Loucy (cell line): ENCODE measurements around the gene SSTR5.

Source experiments
- H2AFZ ChIP-seq: fragments of 200-600 bp; sonication (generic); 2 replicates; pipeline ENCODE4 v1.6.0; 2016; ENCODE audit warnings: antibody characterized with exemption, mild to moderate bottlenecking, low read length, moderate library complexity
- H3F3A ChIP-seq: fragments of 200-600 bp; 2 replicates; pipeline ENCODE4 v1.6.0; 2016; ENCODE audit warnings: antibody characterized with exemption, low read depth, mild to moderate bottlenecking
- H3K27me3 ChIP-seq: fragments of 200-600 bp; sonication (generic); 2 replicates; pipeline ENCODE4 v1.6.1; 2014; ENCODE audit warnings: low read length, mild to moderate bottlenecking; ENCODE audit not compliant: insufficient read depth, poor library complexity, severe bottlenecking
- H3K36me3 ChIP-seq: fragments of 200-600 bp; sonication (generic); 2 replicates; pipeline ENCODE4 v1.6.1; 2016; ENCODE audit warnings: low read length; ENCODE audit not compliant: insufficient read depth
- H3K4me1 ChIP-seq: fragments of 200-600 bp; sonication (generic); 2 replicates; pipeline ENCODE4 v1.5.1; 2014; ENCODE audit warnings: low read length, mild to moderate bottlenecking; ENCODE audit not compliant: insufficient read depth, poor library complexity, severe bottlenecking
- H3K4me2 ChIP-seq: fragments of 200-600 bp; sonication (generic); 2 replicates; pipeline ENCODE4 v1.6.0; 2014; ENCODE audit warnings: antibody characterized with exemption, low read length, low read depth, mild to moderate bottlenecking; ENCODE audit not compliant: poor library complexity, severe bottlenecking
- H3K4me3 ChIP-seq: fragments of 200-600 bp; sonication (generic); 2 replicates; pipeline ENCODE4 v1.5.1; 2014; ENCODE audit warnings: low read length, mild to moderate bottlenecking, mixed read lengths; ENCODE audit not compliant: poor library complexity, severe bottlenecking
- H3K79me2 ChIP-seq: fragments of 200-600 bp; sonication (generic); 2 replicates; pipeline ENCODE4 v1.6.1; 2014; ENCODE audit warnings: low read length; ENCODE audit not compliant: insufficient read depth
- H3K9ac ChIP-seq: fragments of 200-600 bp; sonication (generic); 2 replicates; pipeline ENCODE4 v1.6.0; 2014; ENCODE audit warnings: mild to moderate bottlenecking, low read depth, low read length, moderate library complexity; ENCODE audit not compliant: poor library complexity, severe bottlenecking
- H3K9me2 ChIP-seq: fragments of 200-600 bp; sonication (generic); replicated peaks from 2 replicates; pipeline ENCODE4 v1.6.1; 2016; ENCODE audit warnings: low read depth, low read length, mixed read lengths
- H3K9me3 ChIP-seq: fragments of 200-600 bp; sonication (generic); 2 replicates; pipeline ENCODE4 v1.6.1; 2014; ENCODE audit warnings: mild to moderate bottlenecking, antibody characterized with exemption, low read length, low read depth; ENCODE audit not compliant: insufficient read depth
- H4K20me1 ChIP-seq: fragments of 200-600 bp; sonication (generic); 2 replicates; pipeline ENCODE4 v1.6.0; 2014; ENCODE audit warnings: antibody characterized with exemption, low read length, mild to moderate bottlenecking; ENCODE audit not compliant: insufficient read depth, poor library complexity, severe bottlenecking
- CTCF ChIP-seq: fragments of 200-600 bp; sonication (generic); conservative IDR thresholded peaks from 2 replicates; pipeline ENCODE4 v1.5.1; 2014; ENCODE audit warnings: mild to moderate bottlenecking, antibody characterized with exemption, low read length
- EZH2phosphoT487 ChIP-seq: fragments of 200-600 bp; IDR thresholded peaks from 2 replicates; pipeline ENCODE4 v1.6.1; 2018; ENCODE audit warnings: antibody characterized with exemption, mild to moderate bottlenecking, moderate library complexity, borderline replicate concordance

SSTR5 gene

GRCh38 chr16:1117926-1118325, 45.4 kb downstream of the SSTR5 start:
- Histone ChIP-seq H3K4me3 (no peak overlapping the region), H3F3A (no peaks in the 10 kb centered on the region), H4K20me1 (no peaks in the 10 kb centered on the region), H3K36me3 (no peaks in the 10 kb centered on the region), H3K9ac (no peak overlapping the region), H3K4me2 (no peak overlapping the region), H3K79me2 (no peaks in the 10 kb centered on the region), H3K27me3 (no peaks in the 10 kb centered on the region), H3K9me2 (no peaks in the 10 kb centered on the region), H2AFZ (no peak overlapping the region), H3K4me1 (no peaks in the 10 kb centered on the region), H3K9me3 (no peaks in the 10 kb centered on the region)
- TF ChIP-seq EZH2phosphoT487, result no peak
- no peak for TF ChIP-seq CTCF

DNA sequence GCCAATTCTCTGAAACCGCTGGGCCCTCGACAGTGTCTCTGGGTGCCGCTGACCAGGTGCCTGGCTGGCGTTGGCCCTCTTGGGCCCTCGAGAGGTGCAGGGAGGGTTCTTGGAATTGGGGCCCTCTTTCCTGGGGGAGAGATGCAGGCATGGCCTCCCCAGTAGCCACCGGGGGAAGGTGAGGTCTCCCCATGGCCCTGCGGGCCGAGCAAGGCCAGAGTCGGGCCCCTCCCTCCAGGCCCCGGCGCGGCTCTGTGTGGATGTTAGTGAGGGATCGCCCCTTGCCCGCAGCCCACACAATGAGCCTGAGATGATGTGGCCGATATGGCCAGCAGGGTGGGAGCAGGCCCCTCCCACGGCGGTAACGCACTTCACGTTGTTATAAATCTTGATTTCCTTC, 46.6 kb downstream of the SSTR5 start:
- Histone ChIP-seq H3F3A (no peaks in the 10 kb centered on the region), H3K9ac (no peak overlapping the region), H3K9me3 (no peaks in the 10 kb centered on the region), H4K20me1 (no peaks in the 10 kb centered on the region), H3K27me3 (no peaks in the 10 kb centered on the region), H2AFZ (no peak overlapping the region), H3K36me3 (no peaks in the 10 kb centered on the region), H3K79me2 (no peaks in the 10 kb centered on the region), H3K4me3 (no peak overlapping the region), H3K4me2 (no peak overlapping the region), H3K4me1 (no peaks in the 10 kb centered on the region), H3K9me2 (no peaks in the 10 kb centered on the region)
- TF ChIP-seq EZH2phosphoT487 (no peak), CTCF (no peak)

DNA sequence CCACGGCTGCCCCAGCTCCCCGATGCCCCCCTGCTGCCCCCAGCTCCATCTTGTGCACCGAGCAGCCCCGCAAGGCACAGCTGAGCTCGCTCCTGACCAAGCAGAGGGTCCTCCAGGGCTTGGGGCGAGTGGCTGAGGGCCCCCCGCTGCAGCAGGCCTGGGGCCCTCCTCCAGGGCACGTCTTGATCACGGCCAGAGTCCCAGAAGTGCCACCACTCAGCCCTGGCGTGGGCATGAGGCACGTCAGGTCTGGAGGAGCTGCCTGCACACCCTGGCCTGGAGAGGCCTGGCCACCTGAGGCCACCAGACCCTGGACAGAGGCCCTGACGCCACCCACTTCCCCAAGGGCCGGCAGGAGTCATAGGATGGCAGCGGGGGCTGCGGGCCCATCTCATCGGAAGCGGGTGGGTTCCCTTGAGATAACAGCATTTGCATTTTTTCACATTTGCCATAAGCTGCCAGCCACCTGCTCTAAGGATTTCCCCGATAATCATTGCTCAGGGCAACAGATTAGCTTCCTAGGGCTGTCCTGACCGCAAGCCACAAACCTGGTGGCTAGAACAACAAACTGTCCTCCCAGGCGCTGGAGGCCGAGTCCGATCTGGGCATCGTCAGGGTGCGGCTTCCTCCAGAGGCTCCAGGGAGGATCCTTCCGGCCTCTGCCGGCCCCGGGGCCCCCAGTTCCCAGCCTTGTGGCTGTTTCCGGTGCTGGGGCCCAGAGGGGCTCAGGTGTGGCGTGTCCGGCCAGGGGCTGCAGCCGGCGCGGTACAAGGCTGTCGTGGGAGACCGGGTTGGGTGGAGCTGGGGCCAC, 47.4 kb downstream of the SSTR5 start:
- H3K36me3 ChIP-seq, result no peaks in the 10 kb centered on the region
- H3F3A ChIP-seq, result no peaks in the 10 kb centered on the region
- no peak overlapping the region for H3K4me2 ChIP-seq
- H3K9me3 ChIP-seq, result no peaks in the 10 kb centered on the region
- H3K27me3 ChIP-seq, result no peaks in the 10 kb centered on the region
- no peaks in the 10 kb centered on the region for H3K4me1 ChIP-seq
- no peak overlapping the region for H3K9ac ChIP-seq
- no peak overlapping the region for H2AFZ ChIP-seq
- H3K4me3 ChIP-seq, result no peak overlapping the region
- no peaks in the 10 kb centered on the region for H4K20me1 ChIP-seq
- no peaks in the 10 kb centered on the region for H3K79me2 ChIP-seq
- H3K9me2 ChIP-seq, result no peaks in the 10 kb centered on the region
- TF ChIP-seq CTCF (no peak), EZH2phosphoT487 (no peak)
